BLaER1 treated with 17β-estradiol and CSF1 and Interleukin-3, amounts not matched to agents 10 nM and 100 nM (cell line): ENCODE results near the gene CPZ.
A peak's percentile ranks its signal among the peaks of the same experiment; 100 is the strongest.

ENCODE experiments used
- H3K27ac ChIP-seq, 11 experiments: shearing (Covaris generic); formaldehyde crosslinking; 2 replicates each; pipeline ENCODE4 v1.8.1; 2022
- H3K27me3 ChIP-seq, 11 experiments: shearing (Covaris generic); formaldehyde crosslinking; 2 replicates each; pipeline ENCODE4 v1.8.1; 2022
- H3K36me3 ChIP-seq, 11 experiments: shearing (Covaris generic); formaldehyde crosslinking; 2 replicates each; pipeline ENCODE4 v1.8.1; 2022
- H3K4me1 ChIP-seq, 10 experiments: shearing (Covaris generic); formaldehyde crosslinking; 2 replicates each; pipeline ENCODE4 v1.8.1; 2022
- H3K4me2 ChIP-seq, 11 experiments: shearing (Covaris generic); formaldehyde crosslinking; 2 replicates each; pipeline ENCODE4 v1.8.1; 2022
- H3K4me3 ChIP-seq, 10 experiments: shearing (Covaris generic); formaldehyde crosslinking; 2 replicates each; pipeline ENCODE4 v1.8.1; 2022
- H3K9ac ChIP-seq, 11 experiments: shearing (Covaris generic); formaldehyde crosslinking; 2 replicates each; pipeline ENCODE4 v1.8.1; 2022
- H3K9me3 ChIP-seq, 11 experiments: shearing (Covaris generic); formaldehyde crosslinking; replicated peaks in 1 of 11; 2 replicates each; pipeline ENCODE4 v1.8.1; 2022
- H4K20me1 ChIP-seq, 11 experiments: shearing (Covaris generic); formaldehyde crosslinking; 2 replicates each; pipeline ENCODE4 v1.8.1; 2022
- Cebpa-rat ChIP-seq, 11 experiments: shearing (Covaris generic); IDR thresholded peaks; 2 replicates each; pipeline ENCODE4 v1.8.1; 2022

Gene CPZ

DNA sequence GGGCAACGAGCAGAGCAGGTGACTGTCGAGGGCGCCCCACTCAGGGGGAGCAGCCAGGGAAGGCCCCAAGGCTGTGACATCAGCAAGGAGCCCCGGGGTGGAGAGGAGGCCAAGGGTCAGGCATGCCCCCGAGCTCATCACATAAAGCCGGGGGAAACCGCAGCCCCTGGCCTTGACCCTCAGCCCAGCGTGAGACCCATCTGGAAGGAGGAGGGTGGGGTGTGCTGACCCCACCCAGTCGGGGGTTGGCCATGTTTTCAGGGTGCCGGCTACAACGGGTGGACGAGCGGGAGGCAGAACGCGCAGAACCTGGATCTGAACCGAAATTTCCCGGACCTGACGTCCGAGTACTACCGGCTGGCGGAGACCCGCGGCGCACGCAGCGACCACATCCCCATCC lies 13.9 kb downstream of the CPZ start:
- peaks cover 18 to 90% (median 80%) of the 10 kb centered on the region in 10 experiments for H3K4me1 ChIP-seq
- H3K4me2 ChIP-seq, result peak overlapping the region in 1 of 11 experiments; percentile 95; a peak in 1 of 22 replicates
- no peaks in the 10 kb centered on the region for H3K9me3 ChIP-seq
- H3K36me3 ChIP-seq, result no peaks in the 10 kb centered on the region
- H3K4me3 ChIP-seq, result no peak overlapping the region
- peaks cover 0 to 41% (median 3%) of the 10 kb centered on the region in 11 experiments; a peak in 9 of 22 replicates for H3K27me3 ChIP-seq
- peaks cover 0 to 55% (median 11%) of the 10 kb centered on the region in 11 experiments; a peak in 13 of 22 replicates for H4K20me1 ChIP-seq
- H3K27ac ChIP-seq, result no peak overlapping the region
- no peak for TF ChIP-seq Cebpa-rat (IDR thresholded peaks at IDR 0.05)
- no peak overlapping the region for H3K9ac ChIP-seq

DNA sequence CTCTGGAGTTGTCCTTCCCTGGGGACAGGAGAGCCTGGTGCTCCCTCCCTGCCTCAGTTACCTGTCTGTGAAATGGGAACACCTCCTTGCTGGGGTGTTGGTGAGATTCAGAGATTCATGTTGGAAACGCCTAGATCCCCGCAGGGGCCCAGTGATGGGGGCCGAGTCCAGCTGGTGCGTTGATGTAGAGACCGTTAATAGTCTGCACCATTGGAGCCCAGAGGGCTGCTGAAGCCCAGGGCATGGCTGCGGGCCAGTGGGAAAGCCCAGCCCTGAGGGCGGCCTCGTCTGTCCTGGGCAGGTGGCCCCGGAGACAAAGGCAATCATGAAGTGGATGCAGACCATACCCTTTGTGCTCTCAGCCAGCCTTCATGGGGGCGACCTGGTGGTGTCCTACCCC lies 14.4 kb downstream of the CPZ start:
- peaks cover 0 to 54% (median 11%) of the 10 kb centered on the region in 11 experiments; a peak in 13 of 22 replicates for H4K20me1 ChIP-seq
- peaks cover 18 to 89% (median 79%) of the 10 kb centered on the region in 10 experiments for H3K4me1 ChIP-seq
- H3K4me2 ChIP-seq, result peak overlapping the region in 9 of 11 experiments; percentile 15 to 95 (median 64); a peak in 13 of 22 replicates
- TF ChIP-seq Cebpa-rat (IDR thresholded peaks at IDR 0.05), result no peak
- H3K36me3 ChIP-seq, result no peaks in the 10 kb centered on the region
- H3K9me3 ChIP-seq, result no peaks in the 10 kb centered on the region
- peaks cover 0 to 40% (median 3%) of the 10 kb centered on the region in 11 experiments; a peak in 9 of 22 replicates for H3K27me3 ChIP-seq
- no peak overlapping the region for H3K27ac ChIP-seq
- H3K4me3 ChIP-seq, result no peak overlapping the region
- H3K9ac ChIP-seq, result no peak overlapping the region

DNA sequence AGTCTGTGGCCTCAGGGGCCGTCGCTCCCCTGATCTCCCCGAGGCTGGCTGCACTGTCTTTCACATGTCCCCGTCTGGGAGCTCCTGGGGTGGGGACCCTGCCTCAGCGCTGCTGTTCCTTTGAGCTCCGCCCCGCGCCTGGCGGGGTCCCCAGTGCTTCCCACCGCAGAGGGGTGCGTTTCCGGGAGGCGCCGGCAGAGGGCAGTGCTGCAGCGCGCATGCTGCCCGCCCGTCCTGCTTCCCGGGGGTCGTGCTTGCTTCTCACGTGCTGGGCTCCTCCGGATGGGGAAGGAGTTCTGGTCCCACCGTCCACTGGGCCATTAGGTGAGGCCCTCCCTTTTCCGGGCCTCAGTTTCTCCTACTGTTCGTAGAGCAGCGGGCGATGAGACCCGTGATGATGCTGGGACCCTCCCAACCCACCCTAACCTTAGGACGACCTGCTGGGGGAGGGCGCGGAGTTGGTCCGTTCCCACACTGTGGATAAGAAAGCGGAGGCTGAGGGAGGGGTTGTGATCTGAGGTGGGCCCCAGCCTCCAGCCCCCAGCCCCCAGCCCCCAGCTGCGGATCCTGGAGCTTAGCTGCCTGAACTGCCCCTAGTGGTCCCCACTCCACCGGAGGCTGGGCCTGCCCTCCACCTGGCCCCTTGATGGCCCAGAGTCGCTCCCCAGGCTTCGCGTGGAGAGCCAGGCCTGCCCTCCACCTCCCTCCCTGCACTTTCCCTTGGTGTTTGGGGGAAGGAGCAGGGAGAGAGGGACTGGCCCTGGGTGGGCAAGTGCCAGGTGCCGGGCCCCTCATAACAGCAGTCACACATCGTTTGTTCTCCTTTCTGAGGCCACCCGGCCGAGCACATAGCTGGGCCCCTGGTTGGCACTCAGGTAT lies 15.3 kb downstream of the CPZ start:
- H3K36me3 ChIP-seq, result no peaks in the 10 kb centered on the region
- TF ChIP-seq Cebpa-rat (IDR thresholded peaks at IDR 0.05), result no peak
- H4K20me1 ChIP-seq, result peaks cover 0 to 46% (median 11%) of the 10 kb centered on the region in 11 experiments; a peak in 13 of 22 replicates
- H3K9me3 ChIP-seq, result no peaks in the 10 kb centered on the region
- peaks cover 11 to 88% (median 74%) of the 10 kb centered on the region in 10 experiments for H3K4me1 ChIP-seq
- H3K4me2 ChIP-seq, result peak overlapping the region; percentile 33 to 95 (median 81); a peak in 19 of 22 replicates
- peaks cover 0 to 32% (median 6%) of the 10 kb centered on the region in 11 experiments; a peak in 10 of 22 replicates for H3K27me3 ChIP-seq
- H3K9ac ChIP-seq, result no peak overlapping the region
- no peak overlapping the region for H3K27ac ChIP-seq
- no peak overlapping the region for H3K4me3 ChIP-seq

DNA sequence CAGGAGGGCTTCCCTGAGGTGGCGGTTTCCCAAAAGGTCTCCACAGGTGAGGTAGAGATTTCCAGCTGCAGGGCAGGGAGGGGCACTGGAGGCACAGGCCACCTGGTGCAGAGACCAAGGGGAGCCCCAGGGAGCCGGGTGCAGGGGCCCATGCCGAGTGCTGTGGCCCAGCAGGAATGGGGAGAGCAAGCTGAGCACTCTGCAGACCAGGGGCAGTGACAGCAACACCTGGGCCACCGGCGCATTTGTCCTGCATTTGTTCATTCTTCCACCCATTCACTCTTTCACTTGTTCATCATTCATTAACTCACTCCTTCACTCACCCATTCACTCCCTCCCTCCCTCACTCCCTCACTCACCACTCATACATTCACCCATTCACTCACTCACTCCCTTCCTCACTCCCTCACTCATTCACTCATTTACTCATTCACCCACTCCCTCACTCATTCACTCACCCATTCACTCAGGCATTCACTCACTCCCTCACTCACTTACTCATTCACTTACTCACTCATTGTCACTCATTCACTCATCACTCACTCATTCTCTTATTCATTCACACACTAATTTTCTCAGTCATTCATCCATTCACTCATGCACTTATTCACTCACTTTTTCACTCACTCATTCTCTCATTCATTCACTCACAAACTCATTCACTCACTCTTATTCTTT lies 16.3 kb downstream of the CPZ start:
- Histone ChIP-seq H3K27me3 (peaks cover 0 to 25% (median 6%) of the 10 kb centered on the region in 11 experiments; a peak in 8 of 22 replicates), H3K4me2 (peak overlapping the region in 9 of 11 experiments; percentile 41 to 95 (median 82); a peak in 17 of 22 replicates), H3K27ac (no peak overlapping the region), H3K9ac (no peak overlapping the region), H3K9me3 (no peaks in the 10 kb centered on the region), H3K4me1 (peaks cover under 1 to 87% (median 70%) of the 10 kb centered on the region in 10 experiments; a peak in 19 of 20 replicates), H3K4me3 (peak overlapping the region in 1 of 10 experiments; percentile 21; a peak in 2 of 20 replicates), H3K36me3 (no peaks in the 10 kb centered on the region), H4K20me1 (peaks cover 0 to 49% (median 11%) of the 10 kb centered on the region in 11 experiments; a peak in 13 of 22 replicates)
- no peak for TF ChIP-seq Cebpa-rat (IDR thresholded peaks at IDR 0.05)

DNA sequence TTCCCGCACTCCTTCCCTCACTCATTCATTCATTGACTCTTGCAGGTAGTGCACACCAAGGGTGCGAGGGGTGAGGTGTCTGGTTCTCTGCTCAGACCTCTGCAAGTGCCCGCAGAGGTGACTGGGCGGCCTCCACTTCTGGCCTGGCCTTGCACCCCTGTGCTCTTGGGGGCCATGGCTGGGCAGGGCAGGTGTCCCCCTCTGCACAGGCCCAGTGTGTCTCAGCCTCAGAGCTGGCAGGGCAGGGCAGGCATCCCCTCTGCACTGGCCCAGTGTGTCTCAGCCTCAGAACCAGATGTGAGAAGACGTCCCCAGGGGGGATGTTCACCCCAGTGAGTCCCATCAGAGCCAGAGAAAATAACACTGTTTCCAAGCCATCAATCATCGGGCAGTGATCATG lies 16.8 kb downstream of the CPZ start:
- H4K20me1 ChIP-seq, result peaks cover 0 to 54% (median 11%) of the 10 kb centered on the region in 11 experiments; a peak in 13 of 22 replicates
- H3K27me3 ChIP-seq, result peaks cover 0 to 25% (median 6%) of the 10 kb centered on the region in 11 experiments; a peak in 8 of 22 replicates
- H3K9ac ChIP-seq, result peak overlapping the region in 1 of 11 experiments; percentile 41; a peak in 2 of 22 replicates
- no peak overlapping the region for H3K27ac ChIP-seq
- H3K36me3 ChIP-seq, result no peaks in the 10 kb centered on the region
- TF ChIP-seq Cebpa-rat (IDR thresholded peaks at IDR 0.05), result no peak
- H3K4me2 ChIP-seq, result peak overlapping the region in 9 of 11 experiments; percentile 41 to 95 (median 82); a peak in 17 of 22 replicates
- peak overlapping the region in 3 of 10 experiments; percentile 18 to 29 (median 21); a peak in 3 of 20 replicates for H3K4me3 ChIP-seq
- H3K4me1 ChIP-seq, result peaks cover under 1 to 87% (median 71%) of the 10 kb centered on the region in 10 experiments; a peak in 18 of 20 replicates
- H3K9me3 ChIP-seq, result no peaks in the 10 kb centered on the region

DNA sequence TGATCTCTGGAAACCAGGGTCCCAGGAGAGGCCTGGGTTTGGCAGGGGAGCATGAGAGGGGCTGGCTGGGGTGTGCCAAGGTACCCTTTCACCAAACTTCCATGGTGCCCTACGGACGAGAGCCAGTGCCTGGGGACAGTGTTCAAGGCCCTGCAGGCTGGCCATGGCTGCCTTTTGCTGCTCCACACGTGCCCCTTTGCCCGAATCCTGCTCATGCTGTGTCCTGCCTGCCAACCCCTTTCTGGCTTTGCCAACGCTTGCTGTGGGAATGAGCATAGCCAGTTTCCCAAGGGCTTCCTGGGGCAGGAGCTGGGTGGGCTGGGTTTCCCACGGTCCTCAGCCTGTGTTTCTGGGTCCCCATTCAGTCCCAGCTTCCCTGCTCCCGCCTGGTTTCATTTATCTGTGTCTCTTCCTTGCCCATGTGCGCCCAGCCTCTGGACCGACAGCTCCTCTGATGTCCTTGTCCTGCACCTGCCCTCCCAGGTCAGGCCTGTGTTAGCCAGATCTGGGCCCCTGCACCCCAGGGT lies 17.3 kb downstream of the CPZ start:
- Histone ChIP-seq H3K27me3 (peaks cover 0 to 25% (median 6%) of the 10 kb centered on the region in 11 experiments; a peak in 8 of 22 replicates), H3K9me3 (no peaks in the 10 kb centered on the region), H3K4me3 (peak overlapping the region in 3 of 10 experiments; percentile 18 to 29 (median 21); a peak in 4 of 20 replicates), H3K4me2 (peak overlapping the region in 9 of 11 experiments; percentile 41 to 95 (median 82); a peak in 18 of 22 replicates), H4K20me1 (peaks cover 0 to 59% (median 11%) of the 10 kb centered on the region in 11 experiments; a peak in 13 of 22 replicates), H3K36me3 (no peaks in the 10 kb centered on the region), H3K9ac (peak overlapping the region in 1 of 11 experiments; percentile 41; a peak in 2 of 22 replicates), H3K27ac (no peak overlapping the region), H3K4me1 (peaks cover 5 to 87% (median 71%) of the 10 kb centered on the region in 10 experiments)
- no peak for TF ChIP-seq Cebpa-rat (IDR thresholded peaks at IDR 0.05)

DNA sequence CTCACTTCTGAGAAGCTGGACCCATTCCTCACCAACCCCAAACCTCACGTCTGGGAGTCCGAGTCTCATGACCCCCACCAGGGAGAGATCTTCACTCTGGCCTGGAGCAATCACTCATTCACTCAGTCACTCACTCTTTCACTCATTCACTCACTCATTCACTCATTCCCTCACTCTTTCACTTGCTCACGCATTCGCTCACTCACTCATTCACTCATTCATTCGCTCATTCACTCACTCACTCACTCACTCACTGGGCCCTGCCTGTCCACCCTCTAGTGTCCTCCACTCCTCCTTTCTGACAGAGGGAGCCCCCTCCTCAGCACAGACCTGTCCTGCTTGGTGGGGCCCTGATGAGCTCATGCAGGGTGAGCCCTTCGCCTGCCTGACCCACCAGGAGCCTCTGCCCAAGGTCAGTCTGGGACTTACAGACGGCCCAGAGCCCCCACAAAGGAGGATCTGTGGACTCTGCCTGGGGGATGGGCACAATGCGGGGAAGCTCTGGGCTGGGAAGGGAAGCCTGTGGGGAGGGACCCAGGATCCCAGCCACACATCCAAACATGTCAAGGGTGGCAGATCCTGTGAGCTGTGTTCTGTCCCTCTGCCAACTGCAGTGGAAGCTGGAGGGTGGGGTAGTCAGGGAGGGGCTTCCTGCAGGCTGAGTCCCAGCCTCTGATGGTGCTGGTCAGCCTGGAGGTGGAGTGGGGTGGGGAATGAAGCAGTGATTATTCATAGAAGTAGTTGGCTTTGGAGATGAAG lies 18.5 kb downstream of the CPZ start:
- Histone ChIP-seq H3K36me3 (no peaks in the 10 kb centered on the region), H3K4me3 (no peak overlapping the region), H3K27me3 (peaks cover 0 to 32% (median 7%) of the 10 kb centered on the region in 11 experiments; a peak in 10 of 22 replicates), H3K4me1 (peaks cover 9 to 93% (median 80%) of the 10 kb centered on the region in 10 experiments), H3K27ac (no peak overlapping the region), H4K20me1 (peaks cover 0 to 61% (median 11%) of the 10 kb centered on the region in 11 experiments; a peak in 13 of 22 replicates), H3K4me2 (peak overlapping the region in 9 of 11 experiments; percentile 33 to 95 (median 82); a peak in 17 of 22 replicates), H3K9me3 (no peaks in the 10 kb centered on the region), H3K9ac (0 out of 22 replicates have a peak overlapping the region, but pooled peaks of 1 of the 11 experiments have one; percentile 9)
- no peak for TF ChIP-seq Cebpa-rat (IDR thresholded peaks at IDR 0.05)
